HG03457 (cell line): ENCODE results near the gene ZNF888.
"Not testable (repeated sequence)": the region's sequence is repeated elsewhere in the genome, so short reads cannot be mapped to it uniquely, and the experiment has no call there.

Experiments used
- ATAC-seq: cut with Tn5 transposase; IDR thresholded peaks from one replicate; pipeline ENCODE4 v1.9.1; 2021; ENCODE audit warnings: moderate number of reproducible peaks; ENCODE audit not compliant: unreplicated experiment

ZNF888 gene

GRCh38 chr19:52941941-52942385 is 18.7 kb upstream of the ZNF888 start:
- ATAC-seq: no peak

GRCh38 chr19:52941523-52941922 is 18.3 kb upstream of the ZNF888 start:
- not testable (repeated sequence) for ATAC-seq

- not testable (repeated sequence) for ATAC-seq
Observed at GRCh38 chr19:52940905-52941304, 17.7 kb upstream of the ZNF888 start.

- ATAC-seq: no peak
Observed at GRCh38 chr19:52938761-52939160, 15.5 kb upstream of the ZNF888 start.

- no peak for ATAC-seq
Observed at GRCh38 chr19:52936954-52937325, 13.7 kb upstream of the ZNF888 start.

GRCh38 chr19:52936151-52936953 is 13.1 kb upstream of the ZNF888 start:
- no peak for ATAC-seq

- no peak for ATAC-seq
Observed at GRCh38 chr19:52935434-52935833, 12.2 kb upstream of the ZNF888 start.

- not testable (repeated sequence) for ATAC-seq
Observed at GRCh38 chr19:52924641-52925040, 1.4 kb upstream of the ZNF888 start.

- no peak for ATAC-seq
Observed at GRCh38 chr19:52923778-52924593, 758 bp upstream of the ZNF888 start.

GRCh38 chr19:52917531-52917930 is 5.7 kb downstream of the ZNF888 start:
- ATAC-seq: no peak

- ATAC-seq: no peak
Observed at GRCh38 chr19:52910648-52911047, 12.6 kb downstream of the ZNF888 start.

GRCh38 chr19:52904052-52904780 is 19.0 kb downstream of the ZNF888 start:
- ATAC-seq: not testable (repeated sequence)

GRCh38 chr19:52901842-52902241 is 21.4 kb downstream of the ZNF888 start:
- no peak for ATAC-seq

GRCh38 chr19:52898596-52898995 is 24.6 kb downstream of the ZNF888 start:
- not testable (repeated sequence) for ATAC-seq

- no peak for ATAC-seq
Observed at GRCh38 chr19:52898101-52898500, 25.1 kb downstream of the ZNF888 start.

GRCh38 chr19:52897138-52897935 is 25.9 kb downstream of the ZNF888 start, which contains the start of gene ZNF320:
Gene ZNF320 (minus strand): TSS chr19:52897635. CDS start chr19:52890255, 7,380 bp downstream.
- ATAC-seq: peak; percentile 92

- no peak for ATAC-seq
Observed at GRCh38 chr19:52896431-52897137, 26.6 kb downstream of the ZNF888 start.

GRCh38 chr19:52891336-52891735 is 31.9 kb downstream of the ZNF888 start:
- ATAC-seq: no peak

GRCh38 chr19:52889931-52890330 is 33.3 kb downstream of the ZNF888 start:
- ATAC-seq: no peak

- no peak for ATAC-seq
Observed at GRCh38 chr19:52889076-52889475, 34.2 kb downstream of the ZNF888 start.
